HEK293 (cell line): ENCODE data around the gene CASTOR2.
"Not testable (repeated sequence)": the region's sequence is repeated elsewhere in the genome, so short reads cannot be mapped to it uniquely, and the experiment has no call there.

Source experiments
- GFI1B ChIP-seq: fragments of 450-650 bp; formaldehyde crosslinking; IDR thresholded peaks from 2 replicates; pipeline ENCODE4 v1.5.1; 2016; ENCODE audit warnings: missing biosample characterization, missing genetic modification characterization
- MEIS1 ChIP-seq: sonication (generic); formaldehyde crosslinking; IDR thresholded peaks from 2 replicates; pipeline ENCODE4 v1.8.1; 2022; ENCODE audit warnings: missing genetic modification reagents, mild to moderate bottlenecking, borderline replicate concordance
- YY1 ChIP-seq: fragments of 450-650 bp; formaldehyde crosslinking; IDR thresholded peaks from 2 replicates; pipeline ENCODE4 v1.5.1; 2018; ENCODE audit warnings: missing biosample characterization, missing genetic modification characterization
- YY2 ChIP-seq: fragments of 450-650 bp; formaldehyde crosslinking; IDR thresholded peaks from 2 replicates; pipeline ENCODE4 v1.5.1; 2016; ENCODE audit warnings: missing biosample characterization, missing genetic modification characterization
- ZBTB20 ChIP-seq: fragments of 450-650 bp; formaldehyde crosslinking; IDR thresholded peaks from 2 replicates; pipeline ENCODE4 v1.5.1; 2016; ENCODE audit warnings: missing biosample characterization, missing genetic modification characterization
- ZBTB21 ChIP-seq: fragments of 450-650 bp; formaldehyde crosslinking; IDR thresholded peaks from 2 replicates; pipeline ENCODE4 v1.5.1; 2017; ENCODE audit warnings: missing biosample characterization, missing genetic modification characterization
- ZBTB7A ChIP-seq: fragments of 450-650 bp; formaldehyde crosslinking; IDR thresholded peaks from 2 replicates; pipeline ENCODE4 v1.5.1; 2016; ENCODE audit warnings: low read depth, missing biosample characterization, missing genetic modification characterization
- ZNF202 ChIP-seq: fragments of 450-650 bp; formaldehyde crosslinking; IDR thresholded peaks from 2 replicates; pipeline ENCODE4 v1.5.1; 2016; ENCODE audit warnings: missing biosample characterization, missing genetic modification characterization, borderline replicate concordance
- ZNF211 ChIP-seq: fragments of 450-650 bp; formaldehyde crosslinking; IDR thresholded peaks from 2 replicates; pipeline ENCODE4 v1.5.1; 2016; ENCODE audit warnings: low read depth, missing biosample characterization, missing genetic modification characterization
- ZNF274 ChIP-seq, 2 experiments: fragments of 200-500 bp in 1 of 2; fragments of 450-650 bp in 1 of 2; sonication (Bioruptor generic) in 1 of 2; formaldehyde crosslinking in 1 of 2; IDR thresholded peaks; 2 replicates each; pipeline versions ENCODE4 v1.5.1 to v1.6.1; 2014 to 2016; ENCODE audit warnings: borderline replicate concordance in 1 of 2, inconsistent platforms in 1 of 2, low read length in 1 of 2, missing biosample characterization in 1 of 2, missing genetic modification characterization in 1 of 2
- ZNF707 ChIP-seq: fragments of 450-650 bp; formaldehyde crosslinking; IDR thresholded peaks from 2 replicates; pipeline ENCODE4 v1.5.1; 2016; ENCODE audit warnings: missing biosample characterization, missing genetic modification characterization
- ZNF792 ChIP-seq: fragments of 450-650 bp; formaldehyde crosslinking; IDR thresholded peaks from 2 replicates; pipeline ENCODE4 v1.5.1; 2016; ENCODE audit warnings: missing biosample characterization, missing genetic modification characterization
- TF ChIP-seq, protein P1 (sequence below): fragments of 450-650 bp; formaldehyde crosslinking; IDR thresholded peaks from 2 replicates; pipeline ENCODE4 v1.5.1; 2016; ENCODE audit warnings: missing biosample characterization, missing genetic modification characterization
- TF ChIP-seq, protein P2 (sequence below): sonication (generic); formaldehyde crosslinking; IDR thresholded peaks from 2 replicates; pipeline ENCODE4 v1.8.1; 2022; ENCODE audit warnings: mild to moderate bottlenecking, moderate library complexity, missing genetic modification reagents

- not testable (repeated sequence) for TF ChIP-seq ZNF707 (tag by site-specific recombination); ZBTB20 (tag by site-specific recombination); ZNF792 (tag by site-specific recombination); YY2 (tag by site-specific recombination); MEIS1 (CRISPR knock-in tag); ZBTB21 (tag by site-specific recombination); ZNF211 (tag by site-specific recombination); YY1; ZBTB7A (tag by site-specific recombination); ZNF202 (tag by site-specific recombination); GFI1B (tag by site-specific recombination); ZNF274 (IDR thresholded peaks at IDR 0.05; ENCODE audit: low read length); ZNF274 (tag by site-specific recombination; IDR thresholded peaks at IDR 0.05; ENCODE audit: borderline replicate concordance)
- TF ChIP-seq, protein P1, sequence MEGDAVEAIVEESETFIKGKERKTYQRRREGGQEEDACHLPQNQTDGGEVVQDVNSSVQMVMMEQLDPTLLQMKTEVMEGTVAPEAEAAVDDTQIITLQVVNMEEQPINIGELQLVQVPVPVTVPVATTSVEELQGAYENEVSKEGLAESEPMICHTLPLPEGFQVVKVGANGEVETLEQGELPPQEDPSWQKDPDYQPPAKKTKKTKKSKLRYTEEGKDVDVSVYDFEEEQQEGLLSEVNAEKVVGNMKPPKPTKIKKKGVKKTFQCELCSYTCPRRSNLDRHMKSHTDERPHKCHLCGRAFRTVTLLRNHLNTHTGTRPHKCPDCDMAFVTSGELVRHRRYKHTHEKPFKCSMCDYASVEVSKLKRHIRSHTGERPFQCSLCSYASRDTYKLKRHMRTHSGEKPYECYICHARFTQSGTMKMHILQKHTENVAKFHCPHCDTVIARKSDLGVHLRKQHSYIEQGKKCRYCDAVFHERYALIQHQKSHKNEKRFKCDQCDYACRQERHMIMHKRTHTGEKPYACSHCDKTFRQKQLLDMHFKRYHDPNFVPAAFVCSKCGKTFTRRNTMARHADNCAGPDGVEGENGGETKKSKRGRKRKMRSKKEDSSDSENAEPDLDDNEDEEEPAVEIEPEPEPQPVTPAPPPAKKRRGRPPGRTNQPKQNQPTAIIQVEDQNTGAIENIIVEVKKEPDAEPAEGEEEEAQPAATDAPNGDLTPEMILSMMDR (tag by site-specific recombination) = not testable (repeated sequence)
- TF ChIP-seq, protein P2, sequence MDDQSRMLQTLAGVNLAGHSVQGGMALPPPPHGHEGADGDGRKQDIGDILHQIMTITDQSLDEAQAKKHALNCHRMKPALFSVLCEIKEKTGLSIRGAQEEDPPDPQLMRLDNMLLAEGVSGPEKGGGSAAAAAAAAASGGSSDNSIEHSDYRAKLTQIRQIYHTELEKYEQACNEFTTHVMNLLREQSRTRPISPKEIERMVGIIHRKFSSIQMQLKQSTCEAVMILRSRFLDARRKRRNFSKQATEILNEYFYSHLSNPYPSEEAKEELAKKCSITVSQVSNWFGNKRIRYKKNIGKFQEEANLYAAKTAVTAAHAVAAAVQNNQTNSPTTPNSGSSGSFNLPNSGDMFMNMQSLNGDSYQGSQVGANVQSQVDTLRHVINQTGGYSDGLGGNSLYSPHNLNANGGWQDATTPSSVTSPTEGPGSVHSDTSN (CRISPR knock-in tag) = not testable (repeated sequence)
These were observed 13.0 kb downstream of the CASTOR2 start for GRCh38 chr7:74977523-74977922.
